Calu3 (cell line): ENCODE results near the gene TMEM184A. TPM values are rescaled to one million over a fixed set of nuclear protein-coding genes. Genes with fewer than 3 reads are reported as not detected.

Experiments
- BruUV-seq: library from RNA; stranded (reverse); fragments of 400-500 nt; replicated peaks from 2 replicates; lab custom pipeline; 2021; lab: Mats Ljungman, UMichigan
- CTCF ChIA-PET: fragments of 300-600 bp; sonication (Branson Sonifier 250); formaldehyde crosslinking; loops from one replicate; lab custom pipeline; 2022; ENCODE audit warnings: antibody characterized with exemption; lab: Charles Lee
- DNase-seq: peaks from one replicate; pipeline ENCODE4 v3.0.0; 2022
- H3K27ac Mint-ChIP-seq: one replicate; pipeline ENCODE4 v1.8.0; 2022; ENCODE audit warnings: mixed read lengths; ENCODE audit not compliant: unreplicated experiment
- H3K27me3 Mint-ChIP-seq: one replicate; pipeline ENCODE4 v1.8.0; 2022; ENCODE audit warnings: mixed read lengths; ENCODE audit not compliant: unreplicated experiment
- H3K36me3 Mint-ChIP-seq: one replicate; pipeline ENCODE4 v1.8.0; 2022; ENCODE audit warnings: mild to moderate bottlenecking, moderate library complexity, mixed read lengths; ENCODE audit not compliant: insufficient read depth, unreplicated experiment
- H3K4me1 Mint-ChIP-seq: one replicate; pipeline ENCODE4 v1.8.0; 2022; ENCODE audit warnings: mild to moderate bottlenecking, low read depth, mixed read lengths; ENCODE audit not compliant: unreplicated experiment
- H3K4me3 Mint-ChIP-seq: one replicate; pipeline ENCODE4 v1.8.0; 2022; ENCODE audit warnings: mild to moderate bottlenecking, low read depth, moderate library complexity, mixed read lengths; ENCODE audit not compliant: unreplicated experiment
- H3K9me3 Mint-ChIP-seq: one replicate; pipeline ENCODE4 v1.8.0; 2022; ENCODE audit warnings: low read depth, mixed read lengths; ENCODE audit not compliant: unreplicated experiment
- CTCF ChIP-seq: fragments of 200-600 bp; IDR thresholded peaks from one replicate; pipeline ENCODE4 v1.8.0; 2022; ENCODE audit warnings: antibody characterized with exemption; ENCODE audit not compliant: unreplicated experiment
- intact Hi-C: fragments of 100-400 bp; cut with micrococcal nuclease; formaldehyde crosslinking; loops from one replicate; pipeline ENCODE4 v1.10.0; 2022; ENCODE audit not compliant: unreplicated experiment
- total RNA-seq: library from RNA; stranded (reverse); gene quantifications from 2 replicates; pipeline ENCODE4 v1.2.3, GENCODE V29; 2022

Gene TMEM184A
- total RNA-seq, 1 experiment from 2014 or later = 61.9 TPM

DNA sequence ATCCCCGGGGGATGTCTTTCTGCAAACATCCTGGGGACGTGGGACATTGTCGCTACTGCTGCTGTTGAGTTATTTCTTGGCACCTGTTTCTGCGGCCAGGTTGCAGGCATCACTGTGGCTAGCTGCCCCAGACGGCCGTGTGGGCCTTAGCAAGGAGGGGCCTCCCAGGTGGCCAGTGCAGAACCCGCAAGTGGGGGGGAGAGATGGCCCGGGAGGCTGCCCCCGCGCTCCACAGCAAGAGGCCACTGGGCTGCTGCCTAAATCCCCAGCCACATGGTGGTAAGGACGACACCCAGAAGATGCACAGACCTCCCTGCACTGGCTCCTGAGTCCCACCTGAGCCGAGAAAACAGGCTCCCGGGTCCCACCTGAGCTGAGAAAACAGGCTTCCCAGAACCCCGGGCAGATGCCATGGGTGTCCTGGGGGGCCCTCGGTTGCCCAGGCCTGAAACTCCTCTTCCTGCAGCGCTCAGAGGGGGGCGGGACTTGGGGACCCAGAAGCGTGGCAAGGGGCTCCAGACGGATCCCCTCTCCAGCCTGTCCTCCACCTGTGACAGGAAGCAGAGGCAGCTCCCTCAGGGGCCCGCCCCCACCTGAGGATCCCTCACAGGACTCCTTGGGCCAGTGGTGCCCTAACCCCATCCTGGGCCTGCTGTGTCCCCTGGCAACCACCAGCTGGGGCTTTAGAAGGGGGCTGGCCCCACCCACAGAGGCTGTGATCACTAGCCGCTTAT, 26.5 kb downstream of the TMEM184A start:
- CTCF ChIA-PET = no interaction called here

GRCh38 chr7:1526271-1526754, 29.7 kb downstream of the TMEM184A start:
- peaks cover 48% of the 10 kb centered on the region for H3K27me3 Mint-ChIP-seq
- no peak for DNase-seq
- no peaks in the 10 kb centered on the region for H3K9me3 Mint-ChIP-seq
- no peak overlapping the region for H3K27ac Mint-ChIP-seq
- intact Hi-C loops = no loop called here
- TF ChIP-seq CTCF = no peak
- H3K4me1 Mint-ChIP-seq = peaks cover 9% of the 10 kb centered on the region
- CTCF ChIA-PET = no interaction called here
- BruUV-seq = no TSS peak
- H3K4me3 Mint-ChIP-seq = no peak overlapping the region
- peaks cover 34% of the 10 kb centered on the region for H3K36me3 Mint-ChIP-seq

More for the DNA sequence above, 26.5 kb downstream of the TMEM184A start:
- DNase-seq = no peak
- intact Hi-C loops = no loop called here
- BruUV-seq = no TSS peak
- Mint-ChIP-seq H3K27me3 (peaks cover 33% of the 10 kb centered on the region), H3K9me3 (no peaks in the 10 kb centered on the region), H3K36me3 (peaks cover 53% of the 10 kb centered on the region), H3K27ac (peak overlapping the region; percentile 78), H3K4me3 (peak overlapping the region; percentile 96), H3K4me1 (peaks cover 28% of the 10 kb centered on the region)
- no peak for TF ChIP-seq CTCF

DNA sequence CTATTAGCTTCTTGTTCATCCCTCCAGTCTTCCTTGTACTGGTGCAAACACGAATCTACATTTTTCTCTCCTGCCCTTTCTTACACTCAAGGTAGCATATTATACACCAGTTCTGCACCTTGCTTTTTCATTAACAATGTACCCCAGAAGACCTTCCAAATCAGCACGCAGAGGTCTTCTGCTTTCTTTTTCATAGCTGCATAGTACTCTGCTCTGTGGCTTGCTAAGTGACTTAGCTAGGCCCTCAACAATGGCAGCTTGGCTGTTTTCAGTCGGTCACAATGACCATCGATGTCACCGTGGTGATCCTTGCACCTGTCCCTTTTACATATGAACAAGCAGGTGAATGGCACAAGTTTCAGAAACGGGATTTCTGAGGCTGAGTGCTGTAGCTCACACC, 30.6 kb downstream of the TMEM184A start:
- intact Hi-C loops = no loop called here
- H3K27me3 Mint-ChIP-seq = peaks cover 48% of the 10 kb centered on the region
- no TSS peak for BruUV-seq
- CTCF ChIA-PET = interaction anchor here (0.5 to 1.0 kb wide), 4 partner anchors 33 to 1007 kb away, joined by 3 to 9 read pairs (median 4); no protein-coding TSS in a partner anchor
- no peak overlapping the region for H3K4me3 Mint-ChIP-seq
- peaks cover 18% of the 10 kb centered on the region for H3K4me1 Mint-ChIP-seq
- no peak overlapping the region for H3K27ac Mint-ChIP-seq
- no peak for TF ChIP-seq CTCF
- peaks cover 41% of the 10 kb centered on the region for H3K36me3 Mint-ChIP-seq
- H3K9me3 Mint-ChIP-seq = no peaks in the 10 kb centered on the region
- no peak for DNase-seq

GRCh38 chr7:1523844-1524243, 32.2 kb downstream of the TMEM184A start:
- H3K27me3 Mint-ChIP-seq = peaks cover 48% of the 10 kb centered on the region
- TF ChIP-seq CTCF = no peak
- no TSS peak for BruUV-seq
- H3K4me1 Mint-ChIP-seq = peaks cover 25% of the 10 kb centered on the region
- no peaks in the 10 kb centered on the region for H3K9me3 Mint-ChIP-seq
- H3K4me3 Mint-ChIP-seq = no peak overlapping the region
- CTCF ChIA-PET = no interaction called here
- intact Hi-C loops = no loop called here
- H3K36me3 Mint-ChIP-seq = peaks cover 31% of the 10 kb centered on the region
- no peak for DNase-seq
- H3K27ac Mint-ChIP-seq = no peak overlapping the region
